Suprapubic skin (tissue), 4 donors: Measurements from ENCODE around the gene NFYB. TPM values are rescaled to one million over a fixed set of nuclear protein-coding genes. Genes with fewer than 3 reads are reported as not detected.

Experiments used
- DNase-seq, 2 donors: peaks; one replicate each; pipeline ENCODE4 v3.0.0-alpha.2; 2019; ENCODE audit warnings: low spot score in 2 of 2
- H3K27ac ChIP-seq: fragments of 200-600 bp; sonication (generic); one replicate; pipeline ENCODE4 v1.5.1; 2019
- H3K27me3 ChIP-seq: fragments of 200-600 bp; sonication (generic); one replicate; pipeline ENCODE4 v1.5.1; 2019
- H3K36me3 ChIP-seq: fragments of 200-600 bp; sonication (generic); one replicate; pipeline ENCODE4 v1.5.1; 2019
- H3K4me1 ChIP-seq: fragments of 200-600 bp; sonication (generic); one replicate; pipeline ENCODE4 v1.5.1; 2019
- H3K4me3 ChIP-seq: fragments of 200-600 bp; sonication (generic); one replicate; pipeline ENCODE4 v1.5.1; 2019; ENCODE audit warnings: mild to moderate bottlenecking
- H3K9me3 ChIP-seq: fragments of 200-600 bp; sonication (generic); one replicate; pipeline ENCODE4 v1.5.1; 2019
- CTCF ChIP-seq, 2 donors: fragments of 200-600 bp in 1 of 2; fragments of 450-650 bp in 1 of 2; sonication (generic) in 1 of 2; IDR thresholded peaks; one replicate each; pipeline ENCODE4 v1.5.1; 2016 to 2019; ENCODE audit warnings: antibody characterized with exemption in 2 of 2, mild to moderate bottlenecking in 1 of 2, moderate library complexity in 1 of 2
- EP300 ChIP-seq: sonication (generic); formaldehyde crosslinking; IDR thresholded peaks from one replicate; pipeline ENCODE4 v1.6.1; 2017; ENCODE audit warnings: antibody characterized with exemption
- POLR2A ChIP-seq, 2 donors: fragments of 450-650 bp; IDR thresholded peaks; one replicate each; pipeline ENCODE4 v1.6.1; 2017; ENCODE audit warnings: antibody characterized with exemption in 2 of 2, mild to moderate bottlenecking in 2 of 2, moderate library complexity in 2 of 2
- POLR2AphosphoS5 ChIP-seq, 3 donors: sonication (generic); formaldehyde crosslinking; IDR thresholded peaks; one replicate each; pipeline ENCODE4 v1.6.1; 2017; ENCODE audit warnings: antibody characterized with exemption in 3 of 3
- WGBS: methylation state at CpG from one replicate; pipeline ENCODE4 v1.1.5; 2018; 5-methylcytosine and 5-hydroxymethylcytosine counted together
- total RNA-seq, 4 donors: library from RNA; depleted of rRNA; stranded (reverse); fragments of >200 nt; gene quantifications; one replicate each; pipeline ENCODE4 v1.1.0, GENCODE V29; 2016

NFYB gene
- total RNA-seq, 4 donors from 2014 or later, result 13.7 to 27.4 (median 20.8) TPM

- Histone ChIP-seq H3K4me1 (no peaks in the 10 kb centered on the region), H3K27ac (no peak overlapping the region), H3K27me3 (no peaks in the 10 kb centered on the region), H3K9me3 (no peaks in the 10 kb centered on the region), H3K4me3 (no peak overlapping the region), H3K36me3 (no peaks in the 10 kb centered on the region)
- 63% methylated on average over 4 of the region's 4 CpGs for WGBS
- TF ChIP-seq EP300 (no peak), POLR2AphosphoS5 (IDR thresholded peaks at IDR 0.05) (no peak), POLR2A (IDR thresholded peaks at IDR 0.05) (no peak), CTCF (IDR thresholded peaks at IDR 0.05) (no peak)
- DNase-seq, result no peak
Observed at GRCh38 chr12:104154286-104154685, 16.3 kb upstream of the NFYB start.

- H3K4me1 ChIP-seq, result no peaks in the 10 kb centered on the region
- H3K4me3 ChIP-seq, result no peak overlapping the region
- no peak overlapping the region for H3K27ac ChIP-seq
- no peak for DNase-seq
- H3K36me3 ChIP-seq, result no peaks in the 10 kb centered on the region
- no peaks in the 10 kb centered on the region for H3K9me3 ChIP-seq
- TF ChIP-seq POLR2A (IDR thresholded peaks at IDR 0.05) (no peak), EP300 (no peak), POLR2AphosphoS5 (IDR thresholded peaks at IDR 0.05) (no peak)
- H3K27me3 ChIP-seq, result no peaks in the 10 kb centered on the region
Observed at GRCh38 chr12:104152685-104153241, 14.8 kb upstream of the NFYB start.

- DNase-seq, result no peak
- Histone ChIP-seq H3K9me3 (no peaks in the 10 kb centered on the region), H3K36me3 (no peaks in the 10 kb centered on the region), H3K27ac (no peak overlapping the region), H3K4me1 (no peaks in the 10 kb centered on the region), H3K4me3 (no peak overlapping the region), H3K27me3 (no peaks in the 10 kb centered on the region)
- WGBS, result 91% methylated on average over 8 of the region's 8 CpGs
- no peak for TF ChIP-seq POLR2A (IDR thresholded peaks at IDR 0.05)
- TF ChIP-seq POLR2AphosphoS5 (IDR thresholded peaks at IDR 0.05), result no peak
- TF ChIP-seq EP300, result no peak
Observed at GRCh38 chr12:104150416-104150815, 12.4 kb upstream of the NFYB start.

- no peaks in the 10 kb centered on the region for H3K27me3 ChIP-seq
- no peak for TF ChIP-seq POLR2AphosphoS5 (IDR thresholded peaks at IDR 0.05)
- H3K4me3 ChIP-seq, result no peak overlapping the region
- no peaks in the 10 kb centered on the region for H3K36me3 ChIP-seq
- WGBS, result 87% methylated on average over 11 of the region's 11 CpGs
- H3K27ac ChIP-seq, result no peak overlapping the region
- H3K9me3 ChIP-seq, result no peaks in the 10 kb centered on the region
- no peak for DNase-seq
- no peaks in the 10 kb centered on the region for H3K4me1 ChIP-seq
Observed at GRCh38 chr12:104147346-104147745, 9.3 kb upstream of the NFYB start.

GRCh38 chr12:104143918-104144317, 5.9 kb upstream of the NFYB start:
- DNase-seq, result no peak
- TF ChIP-seq POLR2AphosphoS5 (IDR thresholded peaks at IDR 0.05) (no peak), CTCF (IDR thresholded peaks at IDR 0.05) (no peak), POLR2A (IDR thresholded peaks at IDR 0.05) (no peak), EP300 (no peak)
- WGBS, result 90% methylated on average over 1 of the region's 1 CpG

GRCh38 chr12:104143002-104143401, 5.0 kb upstream of the NFYB start:
- TF ChIP-seq EP300, result no peak
- no peak for TF ChIP-seq POLR2A (IDR thresholded peaks at IDR 0.05)
- TF ChIP-seq CTCF (IDR thresholded peaks at IDR 0.05), result no peak
- TF ChIP-seq POLR2AphosphoS5 (IDR thresholded peaks at IDR 0.05), result no peak
- Histone ChIP-seq H3K9me3 (no peaks in the 10 kb centered on the region), H3K27me3 (no peaks in the 10 kb centered on the region), H3K36me3 (no peaks in the 10 kb centered on the region), H3K4me1 (peaks cover 7% of the 10 kb centered on the region), H3K27ac (no peak overlapping the region), H3K4me3 (no peak overlapping the region)
- no peak for DNase-seq

More at GRCh38 chr12:104143918-104144317, 5.9 kb upstream of the NFYB start:
- H3K36me3 ChIP-seq, result no peaks in the 10 kb centered on the region
- H3K27ac ChIP-seq, result no peak overlapping the region
- H3K27me3 ChIP-seq, result no peaks in the 10 kb centered on the region
- H3K4me3 ChIP-seq, result no peak overlapping the region
- H3K4me1 ChIP-seq, result peaks cover under 1% of the 10 kb centered on the region
- H3K9me3 ChIP-seq, result no peaks in the 10 kb centered on the region

- WGBS, result 77% methylated on average over 2 of the region's 2 CpGs
- no peak for DNase-seq
Observed at GRCh38 chr12:104142543-104142942, 4.5 kb upstream of the NFYB start.

More at GRCh38 chr12:104142543-104142942, 4.5 kb upstream of the NFYB start:
- Histone ChIP-seq H3K4me3 (no peak overlapping the region), H3K27me3 (no peaks in the 10 kb centered on the region), H3K27ac (no peak overlapping the region), H3K9me3 (no peaks in the 10 kb centered on the region), H3K36me3 (no peaks in the 10 kb centered on the region), H3K4me1 (peaks cover 7% of the 10 kb centered on the region)
- no peak for TF ChIP-seq EP300
- TF ChIP-seq POLR2A (IDR thresholded peaks at IDR 0.05), result no peak
- no peak for TF ChIP-seq POLR2AphosphoS5 (IDR thresholded peaks at IDR 0.05)
- no peak for TF ChIP-seq CTCF (IDR thresholded peaks at IDR 0.05)
